GM13977 (cell line): ENCODE measurements around the gene RAPH1.

Experiments
- DNase-seq: peaks from one replicate; pipeline ENCODE4 v3.0.0; 2012; ENCODE audit warnings: low spot score
- CTCF ChIP-seq: IDR thresholded peaks from 2 replicates; pipeline ENCODE4 v1.5.1; 2012; ENCODE audit warnings: mild to moderate bottlenecking, control low read depth; ENCODE audit not compliant: insufficient read depth; ENCODE audit errors: extremely low read depth, missing control alignments
- in situ Hi-C: fragments of 300-500 bp; cut with MboI; formaldehyde crosslinking; loops from one replicate; pipeline ENCODE4 v1.12.0; 2022; ENCODE audit warnings: low sequenced_read_pairs, low pct_unique_long_range_greater_than_20kb, mixed read lengths, inconsistent platforms; ENCODE audit not compliant: unreplicated experiment

RAPH1 gene

GRCh38 chr2:203492965-203493364 lies 42.1 kb downstream of the RAPH1 start:
- TF ChIP-seq CTCF, result no peak
- DNase-seq, result peak; percentile 15
- in situ Hi-C loops, result loop anchor here (25.0 kb wide), 1 partner anchor 419 kb away; no protein-coding TSS in a partner anchor

GRCh38 chr2:203490391-203490790 lies 44.7 kb downstream of the RAPH1 start:
- in situ Hi-C loops, result loop anchor here (25.0 kb wide), 1 partner anchor 422 kb away; no protein-coding TSS in a partner anchor
- DNase-seq, result no peak
- no peak for TF ChIP-seq CTCF

GRCh38 chr2:203489531-203489930 lies 45.6 kb downstream of the RAPH1 start:
- TF ChIP-seq CTCF, result no peak
- DNase-seq, result no peak
- in situ Hi-C loops, result loop anchor here (25.0 kb wide), 1 partner anchor 423 kb away; no protein-coding TSS in a partner anchor

DNA sequence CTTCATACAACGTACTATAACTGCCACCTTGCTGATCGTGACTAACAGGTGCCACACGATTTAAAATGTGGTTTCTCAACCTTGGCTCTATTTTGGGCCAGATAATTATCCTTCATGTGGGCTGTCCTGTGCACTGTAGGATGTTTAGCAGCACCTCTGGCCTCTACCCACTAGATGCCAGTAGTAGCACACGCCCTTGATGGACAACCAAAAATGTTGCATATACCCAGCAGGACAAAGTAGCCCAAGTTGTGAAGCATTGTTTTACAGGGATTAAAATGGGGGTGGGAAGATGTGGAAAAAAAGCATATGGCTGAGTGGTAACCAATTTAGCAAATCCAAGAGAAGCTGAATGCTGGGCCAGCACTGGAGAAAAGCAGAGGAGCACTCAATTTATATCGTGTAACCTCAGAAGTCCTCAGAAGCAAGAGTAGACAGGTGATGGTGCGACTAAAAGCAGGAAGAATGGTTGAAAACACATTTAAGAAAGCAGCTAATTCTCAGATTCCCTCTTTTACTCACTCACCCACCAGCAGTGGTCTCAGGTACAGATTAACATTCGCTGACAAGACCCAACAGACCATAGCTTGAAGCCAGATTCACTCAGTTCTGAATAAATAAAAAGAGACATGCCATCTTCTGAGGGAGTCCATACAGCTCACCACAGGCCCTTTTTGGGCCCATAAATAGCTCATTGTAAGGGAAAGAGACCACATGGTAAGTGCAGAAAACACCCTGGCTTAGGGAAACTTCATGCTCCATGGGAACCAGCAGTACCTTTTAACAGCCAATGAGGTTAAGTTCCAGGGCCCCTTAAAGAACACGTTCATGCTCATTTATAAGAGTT lies 50.6 kb downstream of the RAPH1 start:
- peak; percentile 31 for DNase-seq
- peak; percentile 73 for TF ChIP-seq CTCF
- in situ Hi-C loops, result loop anchor here (5.0 to 25.0 kb wide), 2 partner anchors 328 to 428 kb away; no protein-coding TSS in a partner anchor

DNA sequence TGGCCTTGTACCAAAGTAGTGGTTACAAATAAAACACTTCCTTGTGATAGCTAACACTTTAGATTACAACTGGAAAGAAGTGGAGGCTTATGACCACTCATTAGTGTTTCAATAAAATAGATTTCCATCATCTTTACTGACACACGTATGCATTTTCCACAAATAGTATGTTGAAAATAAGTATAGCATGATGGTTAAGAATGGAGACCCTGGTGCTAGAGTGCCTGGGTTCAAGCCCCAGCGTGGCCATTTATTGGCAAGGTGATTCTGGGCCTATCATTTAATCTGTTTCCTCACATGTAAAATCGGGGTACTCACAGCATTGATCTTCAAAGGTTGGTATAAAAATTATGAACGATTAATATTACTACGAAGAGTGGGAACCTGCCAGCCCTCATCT lies 54.5 kb downstream of the RAPH1 start:
- in situ Hi-C loops, result loop anchor here (5.0 to 25.0 kb wide), 2 partner anchors 332 to 432 kb away; no protein-coding TSS in a partner anchor
- DNase-seq, result no peak
- no peak for TF ChIP-seq CTCF

DNA sequence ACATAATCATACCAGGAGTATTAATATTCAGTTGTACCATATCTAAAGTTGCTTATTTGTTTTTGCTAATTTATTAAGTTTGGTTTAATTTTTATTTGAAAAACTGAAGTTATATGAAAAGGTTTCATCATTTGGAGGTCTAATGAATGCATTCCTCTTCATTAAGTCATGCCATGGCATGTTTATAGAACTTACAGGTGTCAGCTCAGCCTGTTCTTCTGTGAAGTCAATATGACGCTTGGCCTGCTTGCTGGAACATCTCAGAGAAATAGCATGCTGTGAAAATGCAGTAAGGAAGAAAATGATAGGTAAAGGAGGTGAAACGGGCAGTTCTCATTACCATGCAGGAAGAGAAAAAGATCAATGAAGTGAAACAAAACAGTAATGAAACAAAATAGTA lies 58.2 kb downstream of the RAPH1 start:
- in situ Hi-C loops, result loop anchor here (25.0 kb wide), 1 partner anchor 435 kb away; no protein-coding TSS in a partner anchor
- no peak for TF ChIP-seq CTCF
- DNase-seq, result no peak
